HG02623 (cell line): ENCODE data around the gene KRT80.

Experiments used
- ATAC-seq: cut with Tn5 transposase; IDR thresholded peaks from one replicate; pipeline ENCODE4 v1.9.1; 2021; ENCODE audit warnings: moderate library complexity; ENCODE audit not compliant: unreplicated experiment

Gene KRT80

DNA sequence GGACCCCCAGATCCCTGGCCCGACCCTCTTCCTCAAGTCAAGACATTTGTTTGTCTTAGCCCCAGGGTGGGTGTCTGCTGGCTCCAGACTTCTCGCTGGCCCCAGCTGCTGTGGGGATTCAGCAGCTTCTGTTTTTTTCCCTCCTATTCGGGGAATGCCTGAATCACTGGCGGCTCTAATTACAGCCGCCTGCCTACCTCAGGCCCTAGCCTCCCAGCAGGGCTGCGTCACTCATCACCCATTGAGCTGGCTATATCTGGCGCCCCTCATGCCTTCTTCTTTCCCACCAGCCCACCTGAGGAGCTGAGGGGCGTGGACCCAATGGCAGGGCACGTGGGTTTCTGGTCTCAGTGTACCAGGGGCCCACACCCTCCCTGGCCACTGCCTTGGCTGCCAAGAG lies 10.1 kb downstream of the KRT80 start:
- no peak for ATAC-seq

DNA sequence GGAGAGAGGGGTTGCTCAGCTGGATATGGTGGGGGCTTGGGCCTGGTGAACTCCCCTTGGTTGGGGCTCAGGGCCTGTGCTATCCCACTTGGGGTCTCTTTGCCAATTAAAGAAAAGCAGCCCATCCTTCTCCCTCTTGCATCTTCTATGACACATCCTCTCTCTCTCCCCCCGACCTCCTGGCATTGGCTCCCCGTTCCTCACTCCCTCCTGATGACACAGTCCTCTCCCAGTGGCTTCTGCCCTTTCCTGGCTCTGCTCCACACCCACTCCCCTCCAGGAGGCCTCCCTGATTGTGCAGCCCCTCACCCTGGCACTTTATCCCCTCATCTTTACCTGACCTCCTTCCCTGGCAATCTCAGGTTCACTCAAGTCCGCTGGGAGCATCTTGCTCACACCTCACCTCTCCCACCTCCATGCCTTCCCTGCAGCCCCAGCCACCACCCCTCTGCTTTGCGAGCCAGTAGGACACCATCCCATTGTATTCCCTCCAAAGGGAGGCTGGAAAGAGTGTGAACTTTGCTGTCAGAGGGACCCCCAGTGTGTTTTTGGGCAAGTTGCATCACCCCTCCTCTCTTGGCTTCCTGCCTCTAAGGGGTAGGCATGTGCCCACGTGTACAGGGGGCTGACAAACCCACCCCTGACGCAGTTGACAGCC lies 10.7 kb downstream of the KRT80 start:
- no peak for ATAC-seq

DNA sequence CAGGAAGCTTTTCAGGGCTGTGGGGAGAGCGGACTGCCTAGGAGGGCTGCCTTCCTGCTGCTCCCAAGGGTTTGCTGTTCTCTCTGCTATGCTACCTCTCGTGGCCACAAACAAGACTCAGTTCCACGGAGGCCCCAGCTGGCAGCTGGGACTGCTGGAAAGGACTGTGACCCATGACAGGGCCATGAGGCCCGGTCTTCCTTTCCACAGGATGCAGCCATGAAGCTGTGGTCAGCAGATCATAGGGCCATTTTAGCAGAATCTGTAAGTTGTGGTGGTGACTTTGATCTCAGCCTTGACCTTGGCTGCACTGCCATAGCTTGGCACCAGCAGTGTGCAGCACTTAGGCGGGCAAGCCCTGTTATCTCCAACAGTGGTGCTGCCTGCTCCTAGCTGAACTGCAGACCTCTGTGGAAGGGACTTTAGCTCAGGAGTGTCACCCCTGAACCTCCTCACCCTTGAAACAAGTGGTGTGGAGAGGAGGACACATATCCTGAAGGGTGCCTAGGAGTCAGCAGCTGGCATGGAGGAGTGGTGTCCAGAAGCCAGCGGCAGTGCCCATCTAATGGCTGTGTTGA lies 12.3 kb downstream of the KRT80 start:
- no peak for ATAC-seq

DNA sequence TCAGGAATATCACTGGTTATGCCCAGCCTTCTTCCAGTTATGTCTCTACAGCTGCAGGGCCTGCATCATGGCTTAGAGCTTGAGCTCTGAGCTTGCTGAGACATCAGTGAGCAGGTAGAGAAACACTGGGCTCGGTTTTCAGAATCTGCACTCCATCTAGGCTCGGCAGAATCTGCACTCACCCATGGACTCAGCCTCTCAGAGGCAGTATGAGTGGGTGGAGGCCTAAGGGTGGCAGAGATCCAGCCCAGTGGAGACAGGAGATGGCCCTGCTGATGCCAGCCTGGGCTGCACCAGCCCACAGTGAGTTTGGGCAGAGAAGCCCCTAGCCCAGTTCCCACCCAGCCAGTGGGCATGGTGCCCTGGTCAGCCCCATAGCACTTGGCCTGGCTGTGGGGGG lies 12.8 kb downstream of the KRT80 start:
- no peak for ATAC-seq

DNA sequence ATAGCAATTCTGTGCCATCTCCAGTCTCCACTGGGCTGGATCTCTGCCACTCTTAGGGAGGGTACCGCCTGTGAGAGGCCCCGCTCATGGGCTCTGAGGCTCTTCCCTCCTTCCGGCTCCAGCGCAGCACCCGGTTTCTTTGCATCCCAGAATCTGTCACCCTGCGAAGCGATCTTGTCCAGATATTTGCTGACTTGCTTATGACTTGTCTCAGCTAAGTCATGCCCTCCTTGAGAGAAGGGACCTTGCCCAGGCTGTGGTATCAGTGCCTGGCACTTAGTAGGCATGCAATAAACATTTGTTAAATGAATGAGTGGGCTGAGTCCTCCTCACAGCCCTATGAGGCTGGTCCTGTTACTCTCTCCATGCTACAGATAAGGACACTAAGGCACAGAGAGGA lies 13.4 kb downstream of the KRT80 start:
- no peak for ATAC-seq

DNA sequence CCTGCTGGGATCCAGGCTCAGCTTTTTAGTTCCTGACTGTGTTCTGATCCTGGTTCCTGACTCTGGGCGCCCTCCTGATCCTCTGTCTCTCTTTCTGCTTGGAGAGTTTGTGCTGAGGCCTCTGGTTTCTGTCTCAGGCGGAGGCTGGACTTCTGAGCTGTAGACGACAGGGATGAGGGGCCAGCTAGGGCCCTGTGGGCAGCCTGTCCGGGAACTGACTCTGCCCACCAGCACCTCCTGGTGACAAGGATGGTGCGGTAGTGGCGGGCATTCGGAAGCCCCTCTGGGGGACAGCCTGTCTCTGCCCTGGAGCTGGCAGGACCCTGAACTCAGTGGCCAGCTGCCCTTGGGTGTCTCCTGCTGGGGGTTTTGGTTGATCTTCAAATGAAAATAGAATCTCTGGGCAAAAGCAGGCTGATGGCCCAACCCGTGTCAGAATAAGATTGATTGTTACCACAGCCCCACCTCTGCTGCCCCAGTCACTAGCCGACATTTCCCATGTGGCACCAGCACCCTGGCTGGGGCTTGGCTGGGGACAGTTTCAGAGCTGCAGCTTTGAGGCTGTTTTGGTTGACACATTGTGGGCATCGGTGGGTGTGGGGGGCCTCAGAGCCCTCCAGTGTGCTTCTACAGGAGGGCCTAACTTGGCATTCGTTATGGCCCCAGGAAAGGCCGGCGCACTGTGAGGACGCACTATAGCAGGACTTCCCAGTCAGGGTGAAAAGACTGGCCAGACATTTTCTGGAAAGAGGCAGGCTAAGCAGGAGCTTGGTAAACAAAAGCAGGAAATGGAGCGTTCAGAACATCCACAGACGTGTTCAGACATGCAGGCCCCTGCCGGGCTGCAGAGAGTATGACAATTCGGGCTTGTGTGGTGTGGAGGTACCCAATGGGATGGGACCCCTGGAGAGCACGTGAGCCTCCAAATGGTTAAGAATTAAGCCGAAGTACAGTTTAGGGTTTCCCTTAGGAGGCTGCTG lies 16.2 kb downstream of the KRT80 start:
- ATAC-seq: no peak

DNA sequence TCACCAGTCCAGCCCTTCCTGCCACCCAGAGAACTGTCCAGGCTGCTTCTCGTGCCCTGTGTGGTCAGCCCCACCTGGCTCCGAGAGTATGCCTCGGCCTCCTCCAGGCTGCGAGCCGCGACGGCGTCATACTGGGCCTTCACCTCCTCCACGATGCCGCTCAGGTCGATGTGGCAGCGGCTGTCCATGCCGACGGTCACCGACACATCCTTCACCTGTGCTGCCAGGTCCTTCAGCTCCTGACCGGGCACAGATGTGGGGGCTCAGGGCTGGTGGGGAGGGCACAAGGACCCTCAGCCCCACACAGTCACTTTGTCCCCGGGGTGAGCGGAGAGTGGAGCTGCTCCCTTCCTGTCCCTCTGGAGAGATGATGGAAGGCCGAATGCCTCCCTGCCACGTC lies 18.3 kb downstream of the KRT80 start:
- no peak for ATAC-seq

DNA sequence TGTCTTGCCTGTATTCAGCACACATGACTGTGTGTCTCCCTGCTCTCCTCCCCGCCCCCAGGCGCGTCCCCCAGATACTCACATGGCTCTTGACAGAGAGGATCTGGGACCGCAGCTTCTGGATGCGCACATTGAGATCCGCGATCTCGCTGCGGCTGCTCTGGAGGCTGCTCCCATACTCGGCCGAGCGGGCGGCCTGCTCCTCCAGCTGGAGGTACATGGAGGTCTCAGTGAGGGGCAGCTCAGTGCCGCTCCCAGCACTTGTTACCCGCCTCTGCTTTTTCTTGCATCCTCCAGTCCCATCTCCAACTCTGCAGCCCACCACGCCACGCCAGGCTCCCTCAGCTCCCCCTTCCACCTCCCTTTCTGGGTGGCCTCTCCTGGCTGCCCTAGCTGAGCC lies 18.9 kb downstream of the KRT80 start:
- ATAC-seq: no peak

DNA sequence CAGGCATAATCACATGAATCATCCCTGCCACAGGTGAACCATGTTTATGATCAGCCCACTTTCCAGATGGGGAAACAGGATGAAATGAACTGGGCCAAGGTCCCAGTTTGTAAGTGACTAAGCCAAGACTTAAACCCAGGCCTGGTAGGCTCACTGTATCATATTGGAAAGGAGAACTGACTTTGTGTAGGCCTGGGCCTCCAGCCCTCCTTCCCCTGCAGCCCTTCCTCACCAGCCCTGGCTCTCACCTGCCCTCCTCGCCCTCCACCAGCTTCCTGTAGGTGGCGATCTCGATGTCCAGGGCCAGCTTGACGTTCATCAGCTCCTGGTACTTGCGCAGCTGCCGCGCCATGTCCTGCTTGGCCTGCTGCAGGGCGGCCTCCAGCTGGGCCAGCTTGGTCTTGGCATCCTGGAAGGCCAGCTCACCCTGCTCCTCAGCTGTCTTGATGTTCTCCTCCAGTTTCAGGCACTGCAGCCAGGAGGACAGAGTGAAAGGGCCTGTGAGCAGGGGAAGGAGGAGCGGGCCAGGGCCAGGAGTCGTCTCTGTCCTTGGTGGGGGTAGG lies 19.8 kb downstream of the KRT80 start:
- no peak for ATAC-seq

DNA sequence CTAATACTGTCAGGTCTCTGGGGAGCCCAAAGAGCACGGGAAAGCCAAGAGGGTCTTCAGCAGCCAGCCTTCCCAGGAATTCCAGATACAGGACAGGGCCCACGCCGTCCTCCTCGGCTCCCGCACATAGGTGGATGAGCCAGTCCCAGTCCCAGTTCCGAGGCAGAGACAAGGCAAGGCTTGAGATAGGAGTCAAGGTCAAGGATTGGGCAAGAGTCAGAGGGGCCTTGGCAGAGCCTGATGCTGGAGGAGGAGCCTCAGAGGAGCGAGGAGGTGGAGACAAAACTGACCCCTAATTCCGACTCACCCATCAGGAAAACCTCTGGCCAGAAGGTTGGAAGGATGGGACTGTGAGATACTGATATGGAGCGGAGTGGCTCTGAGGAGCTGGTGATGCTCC lies 21.0 kb downstream of the KRT80 start:
- no peak for ATAC-seq

DNA sequence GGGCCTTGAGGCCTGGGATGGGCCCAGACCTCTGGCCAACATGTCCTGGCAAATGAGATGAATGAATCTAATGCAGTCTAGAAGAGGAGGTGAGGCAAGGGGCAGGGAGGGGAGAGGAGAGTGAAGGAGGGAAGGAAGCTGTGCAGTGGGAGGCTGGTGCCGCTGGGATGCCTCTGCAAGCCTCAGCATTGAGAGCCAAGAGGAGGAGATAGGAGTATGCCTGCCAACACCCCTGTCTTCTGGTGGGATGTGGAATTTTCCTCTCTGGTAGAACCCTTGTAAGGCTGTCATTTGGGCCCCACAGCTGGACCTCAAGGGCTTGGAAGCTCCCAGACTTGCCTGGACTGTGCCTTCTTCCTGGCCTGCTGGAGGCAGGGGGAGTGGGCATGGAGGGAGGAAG lies 21.9 kb downstream of the KRT80 start:
- ATAC-seq: no peak

DNA sequence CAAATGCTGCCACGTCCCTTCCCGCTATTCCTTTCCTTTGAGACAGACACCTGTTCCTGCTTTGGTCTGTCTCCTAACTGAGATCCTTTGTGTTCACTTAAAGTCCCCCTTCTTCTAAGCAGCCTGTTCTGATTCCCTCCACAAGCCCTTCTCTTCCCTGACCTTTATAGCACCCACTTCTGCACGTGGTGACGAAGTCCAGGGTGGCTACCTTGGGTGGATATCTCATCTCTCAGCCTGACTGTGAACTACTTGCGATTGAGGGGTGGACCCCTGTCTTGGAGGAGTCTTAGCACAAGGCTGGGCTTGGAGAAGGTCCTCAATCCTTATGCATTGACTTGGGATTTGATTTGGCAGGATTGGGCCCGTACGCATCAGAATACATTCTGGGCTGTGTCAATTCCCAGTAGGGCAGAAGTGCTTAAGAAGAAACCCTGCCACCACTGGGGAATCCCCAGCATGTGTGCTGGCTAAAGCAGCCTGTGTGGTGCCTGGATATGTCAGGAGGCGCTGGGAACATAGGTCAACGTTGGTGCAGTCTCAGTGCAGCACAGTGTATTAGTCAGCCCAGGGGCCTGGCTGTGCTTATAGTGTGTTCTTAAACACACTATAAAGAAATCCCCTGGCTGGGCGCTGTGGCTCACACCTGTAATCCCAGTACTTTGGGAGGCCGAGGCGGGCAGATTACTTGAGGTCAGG lies 23.6 kb downstream of the KRT80 start:
- no peak for ATAC-seq

DNA sequence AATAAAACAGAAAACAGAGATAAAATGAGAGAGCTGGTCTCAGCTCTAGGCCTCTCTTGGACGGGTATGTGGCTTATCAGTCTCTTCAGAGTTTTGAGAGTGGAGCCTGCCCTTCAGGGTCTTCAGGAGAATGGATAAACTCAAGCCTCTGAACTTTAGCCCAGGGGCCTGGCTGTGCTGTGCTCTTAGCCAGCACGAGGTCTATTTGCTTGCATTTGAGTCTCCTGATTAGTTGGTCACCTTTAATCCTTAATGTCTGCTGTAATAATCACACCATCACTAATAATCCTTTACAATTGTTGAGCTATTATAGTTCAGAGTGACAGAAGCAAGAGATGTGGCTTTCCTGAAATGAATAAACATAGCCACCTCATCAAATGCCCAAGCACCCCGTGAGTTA lies 24.3 kb downstream of the KRT80 start:
- ATAC-seq: no peak

DNA sequence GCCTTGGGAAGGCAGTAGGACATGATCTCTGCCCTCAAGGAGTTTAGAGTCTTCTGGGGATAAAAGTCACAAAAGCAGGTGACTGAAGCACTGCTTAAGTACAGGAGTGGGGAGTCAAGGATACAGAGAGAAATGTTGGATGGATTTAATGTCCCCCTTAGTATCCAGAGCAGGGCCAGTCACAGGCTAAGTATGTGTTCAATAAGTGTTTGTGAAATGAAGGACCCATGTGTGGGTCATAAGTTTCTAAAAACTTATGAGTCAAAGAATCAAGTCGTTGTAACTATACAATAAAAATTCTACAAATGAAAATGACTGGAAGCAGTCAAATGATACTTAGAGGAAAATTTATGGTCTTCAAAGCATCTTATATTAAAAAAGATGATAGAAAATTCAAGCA lies 25.1 kb downstream of the KRT80 start:
- ATAC-seq: no peak

DNA sequence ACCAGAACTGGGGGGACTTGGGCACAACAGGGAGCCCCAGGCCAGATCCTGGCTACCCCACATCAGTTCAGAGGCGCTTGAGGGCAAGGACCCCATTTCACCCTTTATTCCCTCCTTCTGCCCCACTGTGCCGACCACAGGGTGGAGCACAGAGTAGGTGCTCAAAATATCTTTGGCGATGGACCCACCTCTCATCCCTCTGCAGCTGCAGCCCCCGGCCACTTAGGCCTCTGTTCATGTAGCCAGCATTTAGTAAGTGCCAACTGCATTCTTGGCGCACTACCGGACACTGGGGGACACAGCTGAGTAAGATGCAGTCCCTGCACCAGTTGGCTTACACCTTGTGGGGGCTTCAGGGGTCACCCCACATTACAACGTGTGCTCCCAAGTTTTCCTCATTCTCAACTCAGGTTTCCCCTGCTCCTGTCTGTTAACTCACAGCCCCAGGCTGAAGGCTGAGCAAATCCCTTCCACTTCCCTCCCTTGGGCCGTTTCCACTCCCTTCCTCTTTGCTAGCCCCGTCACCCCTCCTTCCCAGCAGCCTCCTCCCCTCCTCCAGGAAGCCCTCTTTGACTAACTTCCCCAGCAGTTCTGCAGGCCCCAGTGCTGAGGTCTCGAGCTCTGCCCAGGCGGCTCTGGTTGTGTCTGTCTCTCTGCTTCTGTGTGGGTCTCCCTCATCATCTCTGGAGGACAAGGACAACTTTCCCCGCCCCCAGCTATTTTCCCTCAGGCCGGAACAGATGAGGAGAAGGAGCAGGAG lies 26.5 kb downstream of the KRT80 start:
- no peak for ATAC-seq

DNA sequence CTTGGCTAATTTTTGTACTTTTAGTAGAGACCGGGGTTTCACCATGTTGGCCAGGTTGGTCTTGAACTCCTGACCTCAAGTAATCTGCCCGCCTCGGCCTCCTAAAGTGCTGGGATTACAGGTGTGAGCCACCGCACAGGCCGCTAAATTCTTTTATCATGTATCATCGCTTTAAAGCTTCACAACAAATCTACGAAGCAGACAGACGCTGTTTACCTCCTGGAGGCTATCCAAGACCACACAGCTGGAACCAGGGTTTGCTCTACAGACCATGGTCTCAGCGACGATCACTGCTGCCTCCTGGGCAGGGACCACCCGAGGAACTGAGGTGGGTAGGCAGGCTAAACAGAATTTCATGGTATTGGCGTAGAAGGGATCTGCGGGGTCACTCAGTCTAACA lies 27.2 kb downstream of the KRT80 start:
- ATAC-seq: no peak

DNA sequence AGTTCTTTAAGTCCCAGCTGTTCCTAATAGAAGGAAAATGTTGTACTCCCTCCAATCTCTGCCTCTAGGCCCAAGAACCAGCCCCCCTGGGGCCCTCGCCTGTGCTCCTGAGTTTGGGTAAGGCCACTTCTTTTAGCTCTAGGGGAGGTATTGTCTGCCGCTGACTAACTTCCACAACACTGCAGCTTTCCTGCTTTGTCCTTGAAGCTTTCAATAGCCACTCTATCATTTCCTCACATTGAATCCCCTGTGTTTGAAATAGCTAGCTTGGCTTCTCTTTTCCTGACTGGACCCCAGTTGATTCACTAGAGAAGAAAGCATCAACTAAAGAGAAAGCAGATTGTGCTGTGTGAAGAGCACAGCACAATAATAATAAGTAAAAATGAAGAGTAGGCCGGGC lies 28.8 kb downstream of the KRT80 start:
- ATAC-seq: no peak

DNA sequence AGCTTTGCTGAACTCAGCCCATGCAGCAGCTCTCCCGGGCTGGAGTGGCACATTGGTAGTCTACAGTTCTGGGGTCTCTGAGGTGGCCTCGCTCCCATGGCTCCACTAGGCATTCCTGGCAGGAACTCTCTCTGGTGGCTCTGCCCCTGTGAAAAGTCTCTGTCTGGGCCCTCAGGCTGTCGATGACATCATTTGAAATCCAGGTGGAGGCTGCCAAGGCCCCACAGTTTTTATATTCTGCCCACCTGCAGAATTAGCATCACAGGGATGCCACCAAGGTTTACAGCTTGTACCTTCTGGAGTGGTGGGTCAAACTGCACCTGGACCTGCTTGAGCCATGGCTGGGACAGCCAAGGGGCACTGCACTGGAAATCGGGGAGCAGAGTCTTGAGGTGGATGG lies 31.6 kb downstream of the KRT80 start:
- ATAC-seq: no peak

DNA sequence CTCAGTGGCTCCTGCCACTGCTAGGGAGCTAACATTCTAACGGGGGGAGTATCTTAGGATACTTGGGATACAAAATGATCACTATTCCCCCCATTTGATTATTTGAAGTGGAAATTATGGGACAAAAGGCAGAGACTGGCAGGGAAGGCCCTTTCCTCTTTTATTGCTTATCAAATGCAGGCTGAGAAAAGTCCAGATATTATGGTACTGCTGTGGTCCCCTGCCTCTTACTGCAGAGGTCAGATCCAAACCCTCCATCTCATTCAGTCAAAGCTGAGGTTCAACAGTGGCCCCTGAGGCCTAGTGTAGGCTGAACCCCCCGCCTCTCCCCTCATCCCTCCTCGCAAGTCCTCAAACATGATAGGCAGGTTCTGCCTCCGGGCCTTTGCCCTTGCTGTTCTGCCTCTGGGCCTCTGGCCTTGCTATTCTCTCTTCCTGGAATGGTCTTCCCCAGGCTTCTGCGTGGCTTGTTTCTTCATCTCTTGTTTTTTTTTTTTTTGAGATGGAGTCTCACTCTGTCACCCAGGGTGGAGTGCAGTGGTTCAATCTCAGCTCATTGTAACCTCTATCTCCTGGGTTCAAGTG lies 34.2 kb downstream of the KRT80 start:
- ATAC-seq: no peak
